OCI-LY1 (cell line): ENCODE data around the gene MAP7.

ENCODE experiments used
- EZH2 ChIP-seq: fragments of 200-600 bp; sonication (generic), shearing (Covaris generic); IDR thresholded peaks from 2 replicates; pipeline ENCODE4 v1.8.0; 2017; ENCODE audit warnings: borderline replicate concordance, mixed run types, mild to moderate bottlenecking, antibody characterized with exemption, low read length, moderate library complexity, mixed read lengths
- TF ChIP-seq, protein P1 (sequence below): fragments of 200-600 bp; sonication (generic), shearing (Covaris generic); IDR thresholded peaks from 2 replicates; pipeline ENCODE4 v1.5.1; 2017; ENCODE audit warnings: mild to moderate bottlenecking, antibody characterized with exemption, low read length, moderate library complexity, mixed read lengths

- TF ChIP-seq, protein P1, sequence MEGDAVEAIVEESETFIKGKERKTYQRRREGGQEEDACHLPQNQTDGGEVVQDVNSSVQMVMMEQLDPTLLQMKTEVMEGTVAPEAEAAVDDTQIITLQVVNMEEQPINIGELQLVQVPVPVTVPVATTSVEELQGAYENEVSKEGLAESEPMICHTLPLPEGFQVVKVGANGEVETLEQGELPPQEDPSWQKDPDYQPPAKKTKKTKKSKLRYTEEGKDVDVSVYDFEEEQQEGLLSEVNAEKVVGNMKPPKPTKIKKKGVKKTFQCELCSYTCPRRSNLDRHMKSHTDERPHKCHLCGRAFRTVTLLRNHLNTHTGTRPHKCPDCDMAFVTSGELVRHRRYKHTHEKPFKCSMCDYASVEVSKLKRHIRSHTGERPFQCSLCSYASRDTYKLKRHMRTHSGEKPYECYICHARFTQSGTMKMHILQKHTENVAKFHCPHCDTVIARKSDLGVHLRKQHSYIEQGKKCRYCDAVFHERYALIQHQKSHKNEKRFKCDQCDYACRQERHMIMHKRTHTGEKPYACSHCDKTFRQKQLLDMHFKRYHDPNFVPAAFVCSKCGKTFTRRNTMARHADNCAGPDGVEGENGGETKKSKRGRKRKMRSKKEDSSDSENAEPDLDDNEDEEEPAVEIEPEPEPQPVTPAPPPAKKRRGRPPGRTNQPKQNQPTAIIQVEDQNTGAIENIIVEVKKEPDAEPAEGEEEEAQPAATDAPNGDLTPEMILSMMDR, result no peak
- TF ChIP-seq EZH2, result no peak
Measured at GRCh38 chr6:136435101-136435500, 115.1 kb downstream of the MAP7 start.
